Measurements from ENCODE around the gene MCC. TPM values are rescaled to one million over a fixed set of nuclear protein-coding genes. Genes with fewer than 3 reads are reported as not detected.

Gene MCC
- total and polyA plus RNA-seq, 5 experiments from 2014 or later: 1.2 to 4.6 (median 2.0) TPM

- no peak for ATAC-seq
- POLR2A ChIA-PET: no interaction called here
- H3K27ac Mint-ChIP-seq: no peak overlapping the region
- H3K36me3 Mint-ChIP-seq: no peaks in the 10 kb centered on the region
- H3K4me3 Mint-ChIP-seq: no peak overlapping the region
- no peaks in the 10 kb centered on the region for H3K4me1 Mint-ChIP-seq
- H3K9me3 Mint-ChIP-seq: peaks cover 0 to 3% (median 0%) of the 10 kb centered on the region in 9 donors
- peaks cover 3 to 10% (median 8%) of the 10 kb centered on the region in 5 donors for H3K27me3 Mint-ChIP-seq
- DNase-seq: no peak
Observed at GRCh38 chr5:113397046-113397445, 91.2 kb downstream of the MCC start.

GRCh38 chr5:113394658-113395057, 93.6 kb downstream of the MCC start:
- Mint-ChIP-seq H3K4me3 (no peak overlapping the region), H3K27ac (no peak overlapping the region), H3K27me3 (peaks cover 12 to 19% (median 14%) of the 10 kb centered on the region in 5 donors), H3K36me3 (no peaks in the 10 kb centered on the region), H3K4me1 (no peaks in the 10 kb centered on the region), H3K9me3 (peaks cover 0 to 3% (median 0%) of the 10 kb centered on the region in 9 donors)
- ATAC-seq: no peak
- POLR2A ChIA-PET: no interaction called here
- no peak for DNase-seq

- peaks cover 24 to 53% (median 28%) of the 10 kb centered on the region in 5 donors for H3K27me3 Mint-ChIP-seq
- POLR2A ChIA-PET: no interaction called here
- DNase-seq: no peak
Observed at GRCh38 chr5:113390224-113390623, 98.0 kb downstream of the MCC start.

GRCh38 chr5:113389116-113389515, 99.1 kb downstream of the MCC start:
- Mint-ChIP-seq H3K27ac (no peak overlapping the region), H3K36me3 (no peaks in the 10 kb centered on the region), H3K9me3 (no peaks in the 10 kb centered on the region), H3K4me3 (no peak overlapping the region), H3K4me1 (no peaks in the 10 kb centered on the region), H3K27me3 (peaks cover 22 to 56% (median 32%) of the 10 kb centered on the region in 5 donors)
- ATAC-seq: no peak
- DNase-seq: no peak
- POLR2A ChIA-PET: no interaction called here

More at GRCh38 chr5:113390224-113390623, 98.0 kb downstream of the MCC start:
- no peak overlapping the region for H3K27ac Mint-ChIP-seq
- H3K4me3 Mint-ChIP-seq: no peak overlapping the region
- no peaks in the 10 kb centered on the region for H3K4me1 Mint-ChIP-seq
- H3K36me3 Mint-ChIP-seq: no peaks in the 10 kb centered on the region
- H3K9me3 Mint-ChIP-seq: no peaks in the 10 kb centered on the region
- ATAC-seq: no peak

GRCh38 chr5:113387844-113388243, 100.4 kb downstream of the MCC start:
- peaks cover 21 to 65% (median 32%) of the 10 kb centered on the region in 5 donors for H3K27me3 Mint-ChIP-seq
- no peak overlapping the region for H3K27ac Mint-ChIP-seq
- H3K9me3 Mint-ChIP-seq: no peaks in the 10 kb centered on the region
- H3K36me3 Mint-ChIP-seq: no peaks in the 10 kb centered on the region
- no peaks in the 10 kb centered on the region for H3K4me1 Mint-ChIP-seq
- DNase-seq (no peak), ATAC-seq (no peak)
- POLR2A ChIA-PET: no interaction called here
- no peak overlapping the region for H3K4me3 Mint-ChIP-seq

GRCh38 chr5:113384782-113385285, 103.4 kb downstream of the MCC start:
- POLR2A ChIA-PET: no interaction called here
- DNase-seq: no peak
- Mint-ChIP-seq H3K36me3 (no peaks in the 10 kb centered on the region), H3K27ac (no peak overlapping the region), H3K27me3 (peaks cover 25 to 82% (median 42%) of the 10 kb centered on the region in 5 donors), H3K4me1 (peaks cover 3 to 14% (median 14%) of the 10 kb centered on the region in 4 donors), H3K9me3 (no peaks in the 10 kb centered on the region), H3K4me3 (no peak overlapping the region)
- ATAC-seq: no peak

GRCh38 chr5:113382731-113383130, 105.5 kb downstream of the MCC start:
- Mint-ChIP-seq H3K4me1 (peaks cover 19 to 31% (median 24%) of the 10 kb centered on the region in 4 donors), H3K36me3 (no peaks in the 10 kb centered on the region), H3K9me3 (no peaks in the 10 kb centered on the region), H3K27ac (no peak overlapping the region), H3K4me3 (no peak overlapping the region), H3K27me3 (peaks cover 18 to 64% (median 33%) of the 10 kb centered on the region in 5 donors)
- DNase-seq: no peak
- POLR2A ChIA-PET: no interaction called here
- no peak for ATAC-seq

GRCh38 chr5:113381791-113382190, 106.5 kb downstream of the MCC start:
- ATAC-seq (no peak), DNase-seq (no peak)
- H3K4me1 Mint-ChIP-seq: peaks cover 23 to 40% (median 30%) of the 10 kb centered on the region in 4 donors
- H3K4me3 Mint-ChIP-seq: no peak overlapping the region
- H3K9me3 Mint-ChIP-seq: no peaks in the 10 kb centered on the region
- POLR2A ChIA-PET: no interaction called here
- no peak overlapping the region for H3K27ac Mint-ChIP-seq
- peaks cover 18 to 62% (median 31%) of the 10 kb centered on the region in 5 donors for H3K27me3 Mint-ChIP-seq
- H3K36me3 Mint-ChIP-seq: no peaks in the 10 kb centered on the region

- peak overlapping the region in 2 of 10 donors; percentile 37 to 63 for H3K27ac Mint-ChIP-seq
- H3K4me3 Mint-ChIP-seq: no peak overlapping the region
- no peaks in the 10 kb centered on the region for H3K9me3 Mint-ChIP-seq
- H3K27me3 Mint-ChIP-seq: peaks cover 12 to 52% (median 25%) of the 10 kb centered on the region in 5 donors
- peaks cover 25 to 49% (median 35%) of the 10 kb centered on the region in 4 donors for H3K4me1 Mint-ChIP-seq
- no peaks in the 10 kb centered on the region for H3K36me3 Mint-ChIP-seq
- POLR2A ChIA-PET: no interaction called here
- DNase-seq (no peak), ATAC-seq (no peak)
Observed at GRCh38 chr5:113380807-113381326, 107.4 kb downstream of the MCC start.

- H3K4me1 Mint-ChIP-seq: peaks cover 25 to 53% (median 38%) of the 10 kb centered on the region in 4 donors
Observed at GRCh38 chr5:113379936-113380806, 108.1 kb downstream of the MCC start.

GRCh38 chr5:113378959-113379541, 109.2 kb downstream of the MCC start:
- Mint-ChIP-seq H3K4me1 (peaks cover 27 to 53% (median 40%) of the 10 kb centered on the region in 4 donors), H3K27me3 (peaks cover 11 to 38% (median 16%) of the 10 kb centered on the region in 5 donors), H3K27ac (peak overlapping the region in 4 of 10 donors; percentile 9 to 54 (median 32)), H3K4me3 (peak overlapping the region; percentile 25 to 76 (median 60)), H3K9me3 (no peaks in the 10 kb centered on the region), H3K36me3 (no peaks in the 10 kb centered on the region)
- POLR2A ChIA-PET: interaction anchor here (0.6 kb wide), 1 partner anchor 140 kb away, joined by 3 read pairs; no protein-coding TSS in a partner anchor
- DNase-seq: peak; percentile 14 to 71 (median 43)
- peak; percentile 63 to 75 for ATAC-seq

More at GRCh38 chr5:113379936-113380806, 108.1 kb downstream of the MCC start:
- peak overlapping the region in 1 of 10 donors; percentile 5 for H3K4me3 Mint-ChIP-seq
- H3K27me3 Mint-ChIP-seq: peaks cover 11 to 46% (median 20%) of the 10 kb centered on the region in 5 donors
- no peak for ATAC-seq
- POLR2A ChIA-PET: no interaction called here
- no peak for DNase-seq
- no peaks in the 10 kb centered on the region for H3K9me3 Mint-ChIP-seq
- peak overlapping the region in 2 of 10 donors; percentile 37 to 63 for H3K27ac Mint-ChIP-seq
- no peaks in the 10 kb centered on the region for H3K36me3 Mint-ChIP-seq

GRCh38 chr5:113378514-113378913, 109.7 kb downstream of the MCC start:
- H3K9me3 Mint-ChIP-seq: no peaks in the 10 kb centered on the region
- H3K4me3 Mint-ChIP-seq: peak overlapping the region; percentile 25 to 76 (median 62)
- H3K27me3 Mint-ChIP-seq: peaks cover 10 to 35% (median 16%) of the 10 kb centered on the region in 5 donors
- H3K4me1 Mint-ChIP-seq: peaks cover 27 to 53% (median 40%) of the 10 kb centered on the region in 4 donors
- H3K27ac Mint-ChIP-seq: peak overlapping the region in 3 of 10 donors; percentile 34 to 54 (median 43)
- H3K36me3 Mint-ChIP-seq: no peaks in the 10 kb centered on the region
- DNase-seq (no peak), ATAC-seq (no peak)
- POLR2A ChIA-PET: no interaction called here
